ENCODE results near the gene HBQ1.

DNA sequence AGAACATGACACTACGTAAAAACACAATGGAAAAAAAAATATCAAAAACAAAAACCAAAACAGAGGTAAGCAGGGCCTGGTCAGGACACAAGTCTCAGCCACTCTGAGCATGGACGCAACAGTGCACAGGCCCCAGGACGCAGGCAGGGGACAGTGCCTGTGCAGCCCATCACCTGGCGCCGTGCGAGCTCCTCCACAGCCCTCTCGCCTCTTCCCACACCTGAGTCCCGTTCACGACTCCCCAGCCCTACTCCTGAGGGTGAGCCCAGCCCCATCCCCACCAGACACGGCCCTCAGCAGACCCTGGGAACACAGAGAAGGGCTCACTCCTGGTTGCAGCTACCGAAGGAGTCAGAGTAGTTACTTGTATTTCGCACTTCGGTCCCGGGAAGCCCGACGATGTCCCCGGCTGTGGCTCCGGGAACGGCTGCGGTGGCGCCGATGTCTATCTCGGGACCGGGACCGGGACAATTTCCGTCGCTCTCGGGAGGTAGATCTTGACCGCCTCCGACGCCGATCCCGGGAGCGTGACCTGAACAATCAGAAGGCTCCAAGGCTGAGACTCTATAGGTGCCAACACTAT is 9.4 kb downstream of the HBQ1 start:
- TF ChIP-seq, protein P1, sequence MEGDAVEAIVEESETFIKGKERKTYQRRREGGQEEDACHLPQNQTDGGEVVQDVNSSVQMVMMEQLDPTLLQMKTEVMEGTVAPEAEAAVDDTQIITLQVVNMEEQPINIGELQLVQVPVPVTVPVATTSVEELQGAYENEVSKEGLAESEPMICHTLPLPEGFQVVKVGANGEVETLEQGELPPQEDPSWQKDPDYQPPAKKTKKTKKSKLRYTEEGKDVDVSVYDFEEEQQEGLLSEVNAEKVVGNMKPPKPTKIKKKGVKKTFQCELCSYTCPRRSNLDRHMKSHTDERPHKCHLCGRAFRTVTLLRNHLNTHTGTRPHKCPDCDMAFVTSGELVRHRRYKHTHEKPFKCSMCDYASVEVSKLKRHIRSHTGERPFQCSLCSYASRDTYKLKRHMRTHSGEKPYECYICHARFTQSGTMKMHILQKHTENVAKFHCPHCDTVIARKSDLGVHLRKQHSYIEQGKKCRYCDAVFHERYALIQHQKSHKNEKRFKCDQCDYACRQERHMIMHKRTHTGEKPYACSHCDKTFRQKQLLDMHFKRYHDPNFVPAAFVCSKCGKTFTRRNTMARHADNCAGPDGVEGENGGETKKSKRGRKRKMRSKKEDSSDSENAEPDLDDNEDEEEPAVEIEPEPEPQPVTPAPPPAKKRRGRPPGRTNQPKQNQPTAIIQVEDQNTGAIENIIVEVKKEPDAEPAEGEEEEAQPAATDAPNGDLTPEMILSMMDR (IDR thresholded peaks at IDR 0.05; ENCODE audit: borderline replicate concordance, extremely low read depth, low read length, poor library complexity, severe bottlenecking): no peak
- TF ChIP-seq EZH2 (IDR thresholded peaks at IDR 0.05; ENCODE audit: borderline replicate concordance, low read depth, low read length, severe bottlenecking): no peak
